H1 (cell line): ENCODE results near the gene SOX2. TPM values are rescaled to one million over a fixed set of nuclear protein-coding genes. Genes with fewer than 3 reads are reported as not detected.

Source experiments
- CTCF ChIA-PET: fragments of 300-600 bp; sonication (Branson Sonifier 250); formaldehyde crosslinking; loops from one replicate; lab custom pipeline; 2021; ENCODE audit not compliant: partially characterized antibody; lab: Charles Lee
- POLR2A ChIA-PET: fragments of 300-600 bp; sonication (Branson Sonifier 250); formaldehyde crosslinking; loops from one replicate; lab custom pipeline; 2021; ENCODE audit warnings: inconsistent platforms; ENCODE audit not compliant: partially characterized antibody; lab: Charles Lee
- DNase-seq, 2 experiments: peaks; one replicate each; pipeline versions ENCODE4 v3.0.0 to v3.0.0-alpha.2; 2010 to 2022; ENCODE audit warnings: low spot score in 2 of 2, low read depth in 1 of 2, mixed read lengths in 1 of 2
- FAIRE-seq: peaks from 2 replicates; lab custom pipeline; 2011; peaks lifted over from hg19 to GRCh38; lab: Jason Lieb, UNC
- H2AFZ ChIP-seq: 2 replicates; pipeline ENCODE4 v1.8.1; 2012; ENCODE audit warnings: low read length, inconsistent platforms
- H2AK5ac ChIP-seq: 2 replicates; pipeline ENCODE4 v1.6.1; 2013; ENCODE audit warnings: low read depth, low read length
- H2BK120ac ChIP-seq: replicated peaks from 2 replicates; pipeline ENCODE3; 2013; ENCODE audit warnings: low read depth, low read length, inconsistent platforms
- H2BK12ac ChIP-seq: 2 replicates; pipeline ENCODE4 v1.6.1; 2013; ENCODE audit warnings: low read depth, low read length
- H2BK15ac ChIP-seq: 2 replicates; pipeline ENCODE4 v1.6.1; 2013; ENCODE audit warnings: low read length
- H2BK20ac ChIP-seq: 2 replicates; pipeline ENCODE4 v1.6.1; 2013; ENCODE audit warnings: low read length
- H2BK5ac ChIP-seq: 2 replicates; pipeline ENCODE4 v1.6.1; 2013; ENCODE audit warnings: low read depth, low read length
- H3K14ac ChIP-seq: 2 replicates; pipeline ENCODE4 v1.6.1; 2013; ENCODE audit warnings: inconsistent platforms; ENCODE audit not compliant: insufficient read length
- H3K18ac ChIP-seq: 2 replicates; pipeline ENCODE4 v1.6.1; 2013; ENCODE audit warnings: low read length; ENCODE audit errors: extremely low read depth
- H3K23ac ChIP-seq: 2 replicates; pipeline ENCODE4 v1.6.1; 2013; ENCODE audit warnings: inconsistent platforms; ENCODE audit not compliant: insufficient read length
- H3K23me2 ChIP-seq: 2 replicates; pipeline ENCODE4 v1.6.1; 2013; ENCODE audit warnings: low read depth, low read length
- H3K27ac ChIP-seq: 2 replicates; pipeline ENCODE4 v1.6.1; 2011; ENCODE audit warnings: low read depth, low read length, inconsistent platforms
- H3K27me3 ChIP-seq, 4 experiments: replicated peaks in 1 of 4; 1 replicate in 1 of 4; 2 replicates in 3 of 4; pipeline versions ENCODE4 v1.6.1 to v1.8.1; 2011 to 2013; ENCODE audit warnings: low read length in 3 of 4, mild to moderate bottlenecking in 3 of 4, inconsistent platforms in 2 of 4, mixed read lengths in 2 of 4, moderate library complexity in 1 of 4; ENCODE audit not compliant: control insufficient read depth in 3 of 4, insufficient read depth in 3 of 4; ENCODE audit errors: extremely low read depth in 1 of 4
- H3K36me3 ChIP-seq, 4 experiments: 2 replicates each; pipeline versions ENCODE4 v1.6.1 to v1.8.1; 2011 to 2013; ENCODE audit warnings: mild to moderate bottlenecking in 4 of 4, low read length in 3 of 4, moderate library complexity in 2 of 4, control low read depth in 1 of 4, inconsistent platforms in 1 of 4; ENCODE audit not compliant: insufficient read depth in 4 of 4, control insufficient read depth in 2 of 4
- H3K4ac ChIP-seq: replicated peaks from 2 replicates; pipeline ENCODE3; 2013; ENCODE audit warnings: low read length, low read depth, mixed read lengths, inconsistent platforms; ENCODE audit not compliant: insufficient read length
- H3K4me1 ChIP-seq, 4 experiments: replicated peaks in 1 of 4; 1 replicate in 1 of 4; 2 replicates in 3 of 4; pipeline versions ENCODE4 v1.6.1 to v1.8.1; 2011 to 2013; ENCODE audit warnings: low read length in 3 of 4, inconsistent platforms in 2 of 4, mixed read lengths in 1 of 4; ENCODE audit not compliant: insufficient read depth in 4 of 4, control insufficient read depth in 3 of 4
- H3K4me2 ChIP-seq, 2 experiments: 2 replicates each; pipeline versions ENCODE4 v1.6.1 to v1.8.1; 2011 to 2013; ENCODE audit warnings: low read depth in 2 of 2, low read length in 2 of 2, control low read depth in 1 of 2, inconsistent platforms in 1 of 2, mild to moderate bottlenecking in 1 of 2; ENCODE audit not compliant: insufficient read depth in 1 of 2
- H3K4me3 ChIP-seq, 4 experiments: fragments of 200-600, 300-600 bp in 1 of 4; sonication (generic), shearing (Covaris generic), sonication (Bioruptor Twin) in 1 of 4; 2 replicates each; pipeline versions ENCODE4 v1.5.1 to v1.8.1; 2011 to 2016; ENCODE audit warnings: low read length in 4 of 4, low read depth in 3 of 4, control low read depth in 2 of 4, inconsistent platforms in 2 of 4, mild to moderate bottlenecking in 2 of 4, mixed read lengths in 1 of 4, moderate library complexity in 1 of 4; ENCODE audit not compliant: insufficient read depth in 2 of 4; ENCODE audit errors: extremely low read depth in 1 of 4
- H3K56ac ChIP-seq: replicated peaks from 2 replicates; pipeline ENCODE3; 2013; ENCODE audit warnings: low read depth, mild to moderate bottlenecking, mixed read lengths, low read length, inconsistent platforms; ENCODE audit not compliant: insufficient read length
- H3K79me1 ChIP-seq: 2 replicates; pipeline ENCODE4 v1.6.1; 2013; ENCODE audit warnings: low read depth, low read length, control low read depth
- H3K79me2 ChIP-seq, 2 experiments: 2 replicates each; pipeline versions ENCODE4 v1.6.1 to v1.8.1; 2012 to 2013; ENCODE audit warnings: low read length in 2 of 2, mild to moderate bottlenecking in 2 of 2, inconsistent platforms in 1 of 2; ENCODE audit not compliant: insufficient read depth in 2 of 2, control insufficient read depth in 1 of 2
- H3K9ac ChIP-seq, 4 experiments: replicated peaks in 1 of 4; 1 replicate in 1 of 4; 2 replicates in 3 of 4; pipeline versions ENCODE4 v1.6.1 to v1.8.1; 2011 to 2013; ENCODE audit warnings: low read depth in 3 of 4, low read length in 3 of 4, control low read depth in 2 of 4, mild to moderate bottlenecking in 2 of 4, moderate library complexity in 2 of 4, inconsistent platforms in 1 of 4; ENCODE audit errors: extremely low read depth in 1 of 4
- H3K9me3 ChIP-seq, 2 experiments: 2 replicates each; pipeline versions ENCODE4 v1.6.1 to v1.8.1; 2012 to 2013; ENCODE audit warnings: mild to moderate bottlenecking in 2 of 2, moderate library complexity in 2 of 2, control low read depth in 1 of 2, inconsistent platforms in 1 of 2, low read depth in 1 of 2, low read length in 1 of 2, mixed read lengths in 1 of 2; ENCODE audit not compliant: insufficient read depth in 2 of 2
- H4K20me1 ChIP-seq, 2 experiments: replicated peaks in 1 of 2; 2 replicates each; pipeline versions ENCODE3 to v1.8.1; 2011 to 2013; ENCODE audit warnings: inconsistent platforms in 2 of 2, low read length in 2 of 2, mild to moderate bottlenecking in 1 of 2; ENCODE audit not compliant: insufficient read depth in 2 of 2, control insufficient read depth in 1 of 2
- H4K5ac ChIP-seq: 2 replicates; pipeline ENCODE4 v1.6.1; 2013; ENCODE audit warnings: low read length, low read depth, mixed read lengths, inconsistent platforms; ENCODE audit not compliant: insufficient read length
- H4K8ac ChIP-seq: 2 replicates; pipeline ENCODE4 v1.8.0; 2013; ENCODE audit warnings: mild to moderate bottlenecking, moderate library complexity, low read length, inconsistent platforms; ENCODE audit not compliant: insufficient read depth; ENCODE audit errors: extremely low read depth
- H4K91ac ChIP-seq: replicated peaks from 2 replicates; pipeline ENCODE3; 2013; ENCODE audit warnings: low read length, mixed read lengths, inconsistent platforms; ENCODE audit not compliant: insufficient read length
- ATF2 ChIP-seq: IDR thresholded peaks from 2 replicates; pipeline ENCODE4 v1.6.1; 2012; ENCODE audit warnings: low read length, inconsistent platforms
- BRCA1 ChIP-seq: IDR thresholded peaks from 2 replicates; pipeline ENCODE4 v1.6.1; 2012; ENCODE audit warnings: low read depth, low read length, improper control_type of control experiment
- HDAC2 ChIP-seq, 2 experiments: fragments of 300-600 bp in 1 of 2; sonication (generic) in 1 of 2; IDR thresholded peaks; 2 replicates each; pipeline ENCODE4 v1.6.1; 2011 to 2012; ENCODE audit warnings: low read depth in 2 of 2, low read length in 2 of 2, mild to moderate bottlenecking in 2 of 2, moderate library complexity in 2 of 2, borderline replicate concordance in 1 of 2, inconsistent platforms in 1 of 2
- POLR2A ChIP-seq, 2 experiments: IDR thresholded peaks; 1 replicate in 1 of 2; 2 replicates in 1 of 2; pipeline ENCODE4 v1.6.1; 2011; ENCODE audit warnings: low read depth in 2 of 2, low read length in 2 of 2, mild to moderate bottlenecking in 2 of 2; ENCODE audit errors: control extremely low read depth in 1 of 2
- WGBS, 2 experiments: shearing (Covaris generic) in 1 of 2; methylation state at CpG; one replicate each; pipeline versions ENCODE4 v1.1.6 to v1.1.7; 2013 to 2015; ENCODE audit warnings: low lambda C conversion rate in 2 of 2, mixed read lengths in 2 of 2, inconsistent platforms in 1 of 2, low coverage in 1 of 2, missing lambda C conversion rate in 1 of 2; ENCODE audit not compliant: insufficient replicate concordance in 2 of 2, insufficient coverage in 1 of 2, insufficient read length in 1 of 2; ENCODE audit errors: extremely low coverage in 1 of 2, missing lambda C conversion rate in 1 of 2; 5-methylcytosine and 5-hydroxymethylcytosine counted together
- polyA plus RNA-seq, 7 experiments: library from polyadenylated mRNA; depleted of rRNA in 3 of 7; stranded (reverse) in 5 of 7; unstranded in 2 of 7; fragments of >200 nt in 5 of 7; fragments of 200-250 nt in 2 of 7; gene quantifications; 1 replicate in 5 of 7; 2 replicates in 1 of 7; 4 replicates in 1 of 7; pipeline versions ENCODE4 v1.2.1 to v1.2.3, GENCODE V29; 2011 to 2013; ENCODE audit warnings: missing spikeins in 2 of 7, mixed read lengths in 2 of 7
- total RNA-seq: library from RNA; stranded (reverse); fragmentation: NEBNext Ultra II Directional; extraction: Animal tissue kit (Norgen Biotek cat#: 25700); gene quantifications from 2 replicates; pipeline ENCODE4 v1.2.1, GENCODE V29; 2021

Gene SOX2
- total and polyA plus RNA-seq, 2 of the 8 experiments (the other 6 are each of a cell fraction or from before 2014, with no cell fraction given) = 149 to 247 TPM

GRCh38 chr3:181707980-181708379, 3.7 kb upstream of the SOX2 start:
- H3K79me2 ChIP-seq = peaks cover 8 to 19% of the 10 kb centered on the region in 2 experiments
- no peak overlapping the region for H3K56ac ChIP-seq
- peaks cover 0 to 20% (median 12%) of the 10 kb centered on the region in 4 experiments; a peak in 4 of 7 replicates for H3K27me3 ChIP-seq
- 0% methylated on average over 3 of the region's 3 CpGs; no CpG with 5 or more reads in 1 of the 2 experiments for WGBS, 2 experiments
- no peak overlapping the region for H2BK120ac ChIP-seq
- H3K14ac ChIP-seq = no peak overlapping the region
- H3K18ac ChIP-seq = no peak overlapping the region
- DNase-seq (no peak), FAIRE-seq (peak; percentile 73)
- CTCF ChIA-PET = interaction anchor here (1.0 to 3.7 kb wide), 8 partner anchors 10 to 552 kb away, joined by 3 to 15 read pairs (median 4); no protein-coding TSS in a partner anchor
- no peak overlapping the region for H3K23ac ChIP-seq
- H3K9ac ChIP-seq = no peak overlapping the region
- no peak overlapping the region for H2AK5ac ChIP-seq
- peak overlapping the region; percentile 19 to 61; a peak in 3 of 4 replicates for H3K4me2 ChIP-seq
- 0 out of 2 replicates have a peak overlapping the region, but pooled peaks have one; percentile 4 for H3K27ac ChIP-seq
- H4K8ac ChIP-seq = no peak overlapping the region
- no peak overlapping the region for H2BK20ac ChIP-seq
- H2BK15ac ChIP-seq = no peak overlapping the region
- no peaks in the 10 kb centered on the region; the same call in 1 of the 2 replicates for H3K79me1 ChIP-seq
- peak overlapping the region; percentile 98 for H4K5ac ChIP-seq
- H2BK12ac ChIP-seq = no peak overlapping the region
- H2BK5ac ChIP-seq = no peak overlapping the region; the same call in 1 of the 2 replicates
- no peak overlapping the region for H2AFZ ChIP-seq
- POLR2A ChIA-PET = interaction anchor here (1.1 to 1.4 kb wide), 2 partner anchors 8 to 19 kb away, joined by 3 to 4 read pairs; no protein-coding TSS in a partner anchor
- H3K36me3 ChIP-seq = peaks cover 0 to 6% (median under 1%) of the 10 kb centered on the region in 4 experiments; a peak in 2 of 8 replicates
- peak overlapping the region in 1 of 4 experiments; percentile 39; a peak in 1 of 8 replicates for H3K4me3 ChIP-seq
- no peaks in the 10 kb centered on the region for H3K9me3 ChIP-seq
- no peak overlapping the region for H3K4ac ChIP-seq
- peaks cover 0 to 2% of the 10 kb centered on the region in 2 experiments for H4K20me1 ChIP-seq
- H4K91ac ChIP-seq = no peak overlapping the region
- H3K4me1 ChIP-seq = peaks cover 5 to 45% (median 21%) of the 10 kb centered on the region in 4 experiments
- peaks cover 15% of the 10 kb centered on the region for H3K23me2 ChIP-seq
- TF ChIP-seq BRCA1 (no peak), POLR2A (IDR thresholded peaks at IDR 0.05; ENCODE audit: control extremely low read depth in 1 of 2, low read depth in 2 of 2, low read length in 2 of 2) (no peak), ATF2 (0 out of 2 replicates have a peak, but pooled peaks have one; percentile 25), HDAC2 (IDR thresholded peaks at IDR 0.05; ENCODE audit: borderline replicate concordance in 1 of 2, low read depth in 2 of 2, low read length in 2 of 2) (peak in 1 of 2 experiments; percentile 82; a peak in 2 of 4 replicates)
